ENCODE measurements around the gene CNTNAP5. TPM values are rescaled to one million over a fixed set of nuclear protein-coding genes. Genes with fewer than 3 reads are reported as not detected.

The CNTNAP5 gene
- total RNA-seq, 1 experiment from 2014 or later, result not detected

- ChIA-PET CTCF (no interaction called here), POLR2A (no interaction called here)
- ATAC-seq, result no peak
- no TSS peak for BruUV-seq (replicated peaks)
- Histone ChIP-seq H3K27ac (ENCODE audit: low read length) (no peak overlapping the region), H3K4me3 (ENCODE audit: low read depth in 2 of 2, low read length in 2 of 2) (no peak overlapping the region), H3K4me1 (ENCODE audit: control insufficient read depth, insufficient read depth, low read length) (no peaks in the 10 kb centered on the region), H3K27me3 (ENCODE audit: control insufficient read depth, insufficient read depth, low read length) (no peaks in the 10 kb centered on the region), H3K36me3 (ENCODE audit: control insufficient read depth, insufficient read depth, low read length) (no peaks in the 10 kb centered on the region), H3K9me3 (ENCODE audit: control insufficient read depth, insufficient read depth, low read depth, low read length) (no peaks in the 10 kb centered on the region)
- in situ Hi-C loops (cut with HindIII; ENCODE audit: low pct_unique_long_range_greater_than_20kb, low sequenced_read_pairs), result no loop called here
- TF ChIP-seq TCF7L2 (IDR thresholded peaks at IDR 0.05; ENCODE audit: low read depth, low read length), result no peak
- no peak for TF ChIP-seq CTCF (IDR thresholded peaks at IDR 0.05)
- no peak for TF ChIP-seq POLR2AphosphoS5 (IDR thresholded peaks at IDR 0.05; ENCODE audit: low read depth, low read length)
- no peak for TF ChIP-seq REST (IDR thresholded peaks at IDR 0.05; ENCODE audit: insufficient read depth in 1 of 2, low read depth in 2 of 2, low read length in 1 of 2)
- no peak for TF ChIP-seq SIN3A (IDR thresholded peaks at IDR 0.05; ENCODE audit: borderline replicate concordance, insufficient read depth, low read depth, low read length)
- intact Hi-C loops (cut with micrococcal nuclease; ENCODE audit: unreplicated experiment), result no loop called here
- DNase-seq (ENCODE audit: low read depth, low spot score), result no peak
These were observed 87.1 kb downstream of the CNTNAP5 start for GRCh38 chr2:124112206-124112605.

- H3K27ac ChIP-seq (ENCODE audit: low read length), result no peak overlapping the region
- no peak for ATAC-seq
- no TSS peak for BruUV-seq (replicated peaks)
- H3K27me3 ChIP-seq (ENCODE audit: control insufficient read depth, insufficient read depth, low read length), result no peaks in the 10 kb centered on the region
- no peaks in the 10 kb centered on the region for H3K4me1 ChIP-seq (ENCODE audit: control insufficient read depth, insufficient read depth, low read length)
- intact Hi-C loops (cut with micrococcal nuclease; ENCODE audit: unreplicated experiment) (no loop called here), in situ Hi-C loops (cut with HindIII; ENCODE audit: low pct_unique_long_range_greater_than_20kb, low sequenced_read_pairs) (no loop called here)
- no peak for DNase-seq (ENCODE audit: low read depth, low spot score)
- POLR2A ChIA-PET, result no interaction called here
- no peak overlapping the region for H3K4me3 ChIP-seq (ENCODE audit: low read depth in 2 of 2, low read length in 2 of 2)
- CTCF ChIA-PET, result no interaction called here
- TF ChIP-seq REST (IDR thresholded peaks at IDR 0.05; ENCODE audit: insufficient read depth in 1 of 2, low read depth in 2 of 2, low read length in 1 of 2), result no peak
- TF ChIP-seq POLR2AphosphoS5 (IDR thresholded peaks at IDR 0.05; ENCODE audit: low read depth, low read length), result no peak
- no peak for TF ChIP-seq TCF7L2 (IDR thresholded peaks at IDR 0.05; ENCODE audit: low read depth, low read length)
- TF ChIP-seq SIN3A (IDR thresholded peaks at IDR 0.05; ENCODE audit: borderline replicate concordance, insufficient read depth, low read depth, low read length), result no peak
- no peak for TF ChIP-seq CTCF (IDR thresholded peaks at IDR 0.05)
- H3K9me3 ChIP-seq (ENCODE audit: control insufficient read depth, insufficient read depth, low read depth, low read length), result no peaks in the 10 kb centered on the region
- H3K36me3 ChIP-seq (ENCODE audit: control insufficient read depth, insufficient read depth, low read length), result no peaks in the 10 kb centered on the region
These were observed 87.9 kb downstream of the CNTNAP5 start for GRCh38 chr2:124112966-124113365.
